Astrocyte of the spinal cord (primary cell): ENCODE data around the gene PTPRG.

Experiments
- DNase-seq: peaks from one replicate; pipeline ENCODE4 v3.0.0; 2011; ENCODE audit warnings: low read depth, low spot score
- H3K4me3 ChIP-seq: 2 replicates; pipeline ENCODE4 v1.5.1; 2011; ENCODE audit warnings: low read depth, mild to moderate bottlenecking, low read length, moderate library complexity
- in situ Hi-C: cut with HindIII; loops from 2 replicates; pipeline ENCODE4 v1.10.0; 2017; ENCODE audit warnings: low sequenced_read_pairs
- TF ChIP-seq, protein P1 (sequence below): IDR thresholded peaks from 2 replicates; pipeline ENCODE4 v1.5.1; 2012; ENCODE audit warnings: low read depth, mild to moderate bottlenecking, low read length, inconsistent platforms

PTPRG gene

DNA sequence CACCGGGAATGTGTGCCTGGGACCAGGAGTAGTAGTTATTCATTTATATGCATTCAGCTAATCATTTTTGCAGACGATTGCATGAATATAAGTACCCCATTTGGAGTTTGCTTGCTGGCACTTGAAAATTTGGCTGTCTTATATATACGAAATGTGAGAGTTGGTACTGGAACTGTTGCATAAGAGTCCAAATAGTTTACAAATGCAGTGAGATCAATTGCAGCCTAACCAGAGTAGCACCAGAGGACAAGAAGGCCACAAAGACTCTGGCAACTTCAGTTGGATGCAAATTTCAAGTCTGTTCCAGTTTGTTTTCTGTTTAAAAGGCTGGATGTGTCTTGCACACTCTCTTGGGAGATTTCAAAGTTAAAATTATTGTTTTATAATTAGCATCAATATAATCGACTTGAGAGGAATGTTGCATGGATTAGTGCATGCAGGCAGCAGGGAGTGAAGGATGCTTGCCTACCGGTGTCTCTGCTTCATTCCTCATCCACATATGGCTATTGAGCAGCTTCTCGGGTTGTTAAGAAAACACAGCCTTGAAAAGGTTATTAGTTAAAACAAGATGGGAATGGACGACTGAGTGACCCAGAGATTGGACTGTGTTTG lies 213.0 kb downstream of the PTPRG start:
- TF ChIP-seq, protein P1, sequence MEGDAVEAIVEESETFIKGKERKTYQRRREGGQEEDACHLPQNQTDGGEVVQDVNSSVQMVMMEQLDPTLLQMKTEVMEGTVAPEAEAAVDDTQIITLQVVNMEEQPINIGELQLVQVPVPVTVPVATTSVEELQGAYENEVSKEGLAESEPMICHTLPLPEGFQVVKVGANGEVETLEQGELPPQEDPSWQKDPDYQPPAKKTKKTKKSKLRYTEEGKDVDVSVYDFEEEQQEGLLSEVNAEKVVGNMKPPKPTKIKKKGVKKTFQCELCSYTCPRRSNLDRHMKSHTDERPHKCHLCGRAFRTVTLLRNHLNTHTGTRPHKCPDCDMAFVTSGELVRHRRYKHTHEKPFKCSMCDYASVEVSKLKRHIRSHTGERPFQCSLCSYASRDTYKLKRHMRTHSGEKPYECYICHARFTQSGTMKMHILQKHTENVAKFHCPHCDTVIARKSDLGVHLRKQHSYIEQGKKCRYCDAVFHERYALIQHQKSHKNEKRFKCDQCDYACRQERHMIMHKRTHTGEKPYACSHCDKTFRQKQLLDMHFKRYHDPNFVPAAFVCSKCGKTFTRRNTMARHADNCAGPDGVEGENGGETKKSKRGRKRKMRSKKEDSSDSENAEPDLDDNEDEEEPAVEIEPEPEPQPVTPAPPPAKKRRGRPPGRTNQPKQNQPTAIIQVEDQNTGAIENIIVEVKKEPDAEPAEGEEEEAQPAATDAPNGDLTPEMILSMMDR: no peak
- in situ Hi-C loops: no loop called here
- no peak for DNase-seq
- H3K4me3 ChIP-seq: no peak overlapping the region

DNA sequence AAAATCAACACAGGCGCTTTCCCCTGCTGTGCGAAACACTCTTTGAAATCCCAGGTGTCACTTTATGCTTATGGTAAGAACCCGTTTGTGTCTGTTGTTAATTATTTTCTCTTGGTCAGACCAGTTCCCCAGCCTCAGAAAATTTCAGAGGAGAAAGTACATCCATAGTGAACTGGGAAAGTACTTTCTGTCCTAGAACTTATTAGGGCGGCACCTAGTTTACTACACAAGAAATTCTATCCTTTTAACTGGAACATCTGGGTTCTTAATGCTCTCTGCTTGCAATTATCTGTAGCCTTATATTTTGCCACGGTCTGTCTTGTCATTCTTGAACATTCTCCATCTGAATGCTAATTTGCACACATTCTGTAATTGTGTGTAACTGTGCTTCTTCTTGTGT lies 215.0 kb downstream of the PTPRG start:
- TF ChIP-seq, protein P1: no peak

DNA sequence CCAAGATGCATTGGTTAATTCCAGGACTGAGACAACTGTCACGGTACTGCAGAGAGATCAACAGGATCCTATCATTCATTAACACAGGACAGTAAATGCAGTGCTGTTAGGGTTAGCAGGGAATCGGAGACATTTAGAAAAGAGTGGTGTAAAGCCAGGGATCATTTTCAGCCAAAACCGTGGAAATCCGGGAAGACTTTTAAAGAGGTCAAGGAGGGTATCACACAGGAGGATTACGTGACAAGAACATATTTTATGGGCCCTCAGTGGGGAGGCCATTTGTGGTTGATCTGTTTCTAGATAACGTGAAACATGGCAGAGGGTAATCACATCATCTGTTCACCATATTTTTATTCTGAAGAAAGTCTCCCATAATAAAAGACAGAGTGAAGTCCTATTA lies 216.1 kb downstream of the PTPRG start:
- no peak overlapping the region for H3K4me3 ChIP-seq
- no peak for DNase-seq
- in situ Hi-C loops: no loop called here
- TF ChIP-seq, protein P1: no peak

More for the DNA sequence above, 215.0 kb downstream of the PTPRG start:
- no peak overlapping the region for H3K4me3 ChIP-seq
- in situ Hi-C loops: no loop called here
- DNase-seq: no peak

- in situ Hi-C loops: no loop called here
These were observed 216.7 kb downstream of the PTPRG start for GRCh38 chr3:61778095-61778494.

DNA sequence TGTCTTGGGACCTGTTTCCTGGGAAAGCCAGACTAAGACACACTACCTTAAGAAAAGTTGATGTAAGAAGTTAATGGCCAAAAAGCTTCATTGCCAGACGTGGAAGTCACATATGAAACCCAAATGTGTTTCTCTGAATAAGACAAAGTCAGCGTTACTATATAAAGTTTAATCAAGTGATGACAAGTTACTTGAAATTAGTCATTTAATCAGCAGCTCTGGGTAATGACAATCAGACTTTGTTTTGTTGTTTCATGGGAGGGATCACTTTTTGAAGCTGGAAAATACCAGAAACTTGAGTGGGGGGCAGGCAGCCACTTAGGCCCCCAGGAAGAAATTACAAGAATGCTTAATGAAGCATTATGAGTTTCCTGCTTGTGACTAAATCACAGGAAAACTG lies 218.6 kb downstream of the PTPRG start:
- TF ChIP-seq, protein P1: no peak
- in situ Hi-C loops: no loop called here
- DNase-seq: no peak
- H3K4me3 ChIP-seq: no peak overlapping the region

More at GRCh38 chr3:61778095-61778494, 216.7 kb downstream of the PTPRG start:
- no peak for DNase-seq
- TF ChIP-seq, protein P1: no peak
- no peak overlapping the region for H3K4me3 ChIP-seq

DNA sequence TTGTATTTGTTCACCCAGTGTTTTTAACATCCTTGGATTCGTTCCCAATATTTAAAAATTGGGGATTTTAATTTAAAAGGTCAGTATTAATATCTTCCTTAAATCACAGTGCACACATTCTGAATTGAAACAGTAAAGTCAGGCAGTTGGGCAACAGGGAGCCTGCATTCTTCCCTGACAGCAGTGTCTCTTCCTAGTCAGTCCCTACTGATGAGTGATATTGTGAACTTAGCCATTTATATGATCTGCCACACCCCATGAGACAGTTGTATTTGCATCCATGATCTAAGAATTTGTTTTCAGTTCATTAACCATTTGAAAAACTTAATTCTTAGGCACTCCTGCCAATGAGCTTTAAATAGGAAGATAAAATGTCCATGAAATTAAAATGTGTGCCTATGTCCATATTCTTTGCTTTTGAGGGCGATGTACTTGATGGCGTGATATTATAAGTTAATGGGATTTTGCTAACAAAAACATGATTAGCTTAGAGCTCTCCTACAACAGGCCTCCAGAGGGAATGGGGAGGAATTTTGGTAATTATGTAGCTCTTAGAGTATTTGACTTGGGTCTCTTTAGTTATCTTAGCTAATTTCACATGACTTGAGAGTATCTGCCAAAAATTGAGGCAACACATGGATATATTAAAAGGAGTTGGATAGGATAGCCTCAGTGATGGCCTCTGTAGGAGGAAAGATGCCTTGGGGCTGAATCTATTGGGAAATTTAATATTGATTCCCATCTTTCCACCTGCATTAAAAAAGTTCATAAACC lies 219.3 kb downstream of the PTPRG start:
- TF ChIP-seq, protein P1: no peak
- no peak for DNase-seq
- in situ Hi-C loops: no loop called here
- H3K4me3 ChIP-seq: no peak overlapping the region
